Left kidney (tissue), 2 donors: ENCODE data around the gene SLIT3. TPM values are rescaled to one million over a fixed set of nuclear protein-coding genes. Genes with fewer than 3 reads are reported as not detected.

Source experiments
- DNase-seq: peaks from one replicate; pipeline ENCODE4 v3.0.0-alpha.2; 2013
- polyA plus RNA-seq: library from polyadenylated mRNA; unstranded; fragments of 120-200 nt; gene quantifications from one replicate; pipeline ENCODE4 v1.2.1, GENCODE V29; 2013; ENCODE audit not compliant: insufficient read length

The SLIT3 gene
- polyA plus RNA-seq, 1 donor: 51.5 TPM

DNA sequence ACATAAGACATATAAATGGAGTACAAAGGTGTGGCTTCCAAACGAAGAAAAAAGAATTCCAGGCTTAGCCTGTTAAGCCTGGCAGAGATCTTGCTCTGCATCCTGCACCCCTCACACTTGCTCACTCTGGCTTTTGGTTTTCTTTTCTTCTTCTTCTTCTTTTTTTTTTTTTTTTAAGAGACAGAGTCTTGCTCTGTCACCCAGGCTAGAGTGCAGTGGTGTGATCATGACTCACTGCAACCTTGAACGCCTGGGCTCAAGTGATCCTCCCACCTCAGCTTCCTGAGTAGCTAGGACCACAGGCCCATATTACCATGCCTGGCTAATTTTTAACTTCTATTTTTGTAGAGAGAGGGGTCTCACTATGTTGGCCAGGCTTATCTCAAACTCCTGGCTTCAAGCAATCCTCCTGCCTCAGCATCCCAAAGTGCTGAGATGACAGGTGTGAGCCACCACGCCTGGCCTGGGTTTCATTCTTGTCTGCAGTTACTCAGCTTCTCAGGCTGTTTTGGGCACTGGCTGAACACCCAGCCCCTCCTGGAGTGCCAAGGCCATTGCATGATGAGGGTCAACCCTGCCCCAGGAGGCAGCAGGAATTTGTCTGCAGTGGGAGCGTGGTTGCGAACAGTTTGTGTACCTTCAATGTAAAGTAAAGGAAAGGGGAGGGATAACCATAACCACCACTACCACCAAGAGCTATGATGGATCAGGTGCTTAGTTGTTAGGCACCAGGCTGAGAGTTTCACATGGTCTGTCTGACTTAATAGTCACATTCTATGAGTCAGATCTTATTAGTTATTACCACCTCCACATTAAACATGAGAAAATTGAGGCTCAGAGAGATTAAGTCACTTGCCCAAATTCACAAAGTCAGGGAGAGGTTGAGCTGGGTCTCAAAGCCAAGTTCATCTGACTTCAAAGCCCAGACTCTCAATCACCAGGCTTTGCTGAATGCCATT, 502.6 kb downstream of the SLIT3 start:
- DNase-seq: no peak

DNA sequence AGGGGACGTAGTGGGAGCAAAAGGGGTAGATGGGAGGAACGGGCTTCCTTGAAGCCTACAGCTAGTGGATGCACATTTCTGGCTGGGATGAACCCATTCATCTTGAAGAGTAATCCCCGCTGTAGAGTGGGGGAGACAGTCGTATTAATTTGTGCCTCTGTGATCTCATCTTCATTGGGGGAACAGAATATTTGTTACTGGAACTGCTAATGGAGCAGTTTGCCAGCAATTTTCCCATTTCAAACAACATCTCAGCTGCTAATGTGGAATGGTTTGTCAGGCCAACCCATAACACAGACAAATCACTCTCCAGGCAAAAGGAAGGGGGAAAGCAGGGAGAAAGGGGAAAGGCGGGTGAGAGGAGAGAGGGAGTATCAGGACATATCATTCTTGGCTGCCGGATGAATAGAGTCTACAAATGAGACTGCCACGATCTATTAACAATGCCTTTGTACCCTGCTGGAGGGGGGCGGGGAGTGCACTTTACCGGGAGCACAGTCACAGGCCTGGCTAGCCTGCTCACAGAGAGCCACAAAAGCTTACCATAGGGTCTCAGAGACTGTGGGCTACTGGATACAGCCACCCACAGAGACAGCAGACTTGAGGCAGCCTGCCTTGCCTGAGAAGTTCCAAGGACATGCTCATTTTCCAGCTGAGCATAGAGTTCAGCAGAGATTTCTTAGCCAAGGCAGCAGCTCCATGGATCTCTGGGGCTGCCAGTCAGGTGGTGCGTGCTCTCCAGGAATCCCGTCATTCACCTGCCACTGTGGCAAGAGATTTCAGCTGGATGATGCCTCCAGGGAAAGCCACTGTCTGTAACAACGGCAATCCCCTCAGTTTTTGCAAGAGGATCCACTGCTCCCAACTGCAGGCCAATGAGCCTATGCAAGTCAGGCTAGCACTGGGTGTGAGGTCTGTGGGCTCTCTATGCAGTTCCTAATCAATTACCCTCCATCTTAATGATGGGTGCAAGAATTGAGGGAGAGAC, 504.1 kb downstream of the SLIT3 start:
- DNase-seq: no peak

DNA sequence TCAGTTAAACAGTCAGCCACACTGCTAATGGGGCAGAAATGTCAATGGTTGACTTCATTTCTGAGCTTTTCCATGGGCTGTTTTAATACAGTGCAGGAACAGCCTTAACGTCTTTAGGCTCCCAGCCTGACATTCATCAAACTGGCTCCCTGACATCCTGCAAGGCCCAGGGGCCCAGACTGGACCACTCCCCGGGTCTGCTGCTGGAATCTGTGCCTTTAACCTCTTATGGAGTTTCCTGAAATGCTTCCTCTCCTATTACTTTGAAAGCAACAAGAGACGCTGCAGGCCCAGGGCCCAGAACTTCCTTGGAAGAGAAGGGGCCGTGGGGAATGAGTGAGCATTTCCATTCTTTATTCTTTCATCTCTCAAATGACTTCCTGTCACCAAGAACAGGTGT, 504.9 kb downstream of the SLIT3 start:
- DNase-seq: no peak

DNA sequence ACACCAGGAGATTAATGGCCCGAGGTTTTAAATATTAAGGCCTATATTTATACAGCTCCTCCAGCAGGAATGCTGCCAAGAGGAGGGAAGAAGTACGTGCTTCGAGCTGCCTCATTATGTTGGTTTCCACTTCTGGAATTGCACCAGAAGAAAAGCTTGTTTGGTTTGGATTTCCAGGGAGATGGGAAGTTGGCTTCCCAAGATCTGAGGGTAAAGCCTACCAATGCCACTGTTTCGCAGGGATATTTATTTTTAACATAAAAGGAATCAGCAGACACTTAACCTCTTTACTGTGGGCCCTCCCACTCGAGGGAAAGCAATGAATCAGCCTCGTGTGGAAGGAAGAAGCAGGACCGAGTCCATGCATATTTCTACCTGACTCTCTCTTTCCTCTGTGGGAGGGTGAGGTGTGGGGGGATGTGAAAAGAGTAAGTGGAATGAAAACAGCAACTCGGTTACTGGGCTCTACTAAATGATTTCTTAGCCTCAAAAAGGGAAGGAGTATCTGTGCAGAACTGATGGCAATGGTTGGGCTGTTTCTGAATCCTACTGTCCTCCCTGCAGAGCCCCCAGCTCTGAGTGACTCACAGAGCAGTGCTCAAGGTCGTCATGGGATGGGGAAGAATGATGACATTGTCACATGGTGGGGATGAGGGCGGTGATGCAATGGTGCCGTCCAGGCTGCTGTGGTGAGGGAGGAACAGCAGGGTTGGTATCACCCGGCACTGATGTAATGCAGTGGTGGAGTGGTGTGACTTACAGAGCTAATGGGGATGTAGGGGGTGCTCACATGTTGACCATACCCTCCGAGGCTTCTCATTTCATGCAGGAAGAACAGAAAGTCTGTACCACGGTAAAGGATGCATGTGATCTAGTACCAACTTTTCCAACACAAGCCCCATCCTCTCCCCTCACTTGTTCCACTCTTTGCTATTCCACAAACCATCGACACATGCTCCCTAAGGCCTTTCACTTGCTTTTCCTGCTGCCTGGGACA, 506.8 kb downstream of the SLIT3 start:
- DNase-seq: no peak

DNA sequence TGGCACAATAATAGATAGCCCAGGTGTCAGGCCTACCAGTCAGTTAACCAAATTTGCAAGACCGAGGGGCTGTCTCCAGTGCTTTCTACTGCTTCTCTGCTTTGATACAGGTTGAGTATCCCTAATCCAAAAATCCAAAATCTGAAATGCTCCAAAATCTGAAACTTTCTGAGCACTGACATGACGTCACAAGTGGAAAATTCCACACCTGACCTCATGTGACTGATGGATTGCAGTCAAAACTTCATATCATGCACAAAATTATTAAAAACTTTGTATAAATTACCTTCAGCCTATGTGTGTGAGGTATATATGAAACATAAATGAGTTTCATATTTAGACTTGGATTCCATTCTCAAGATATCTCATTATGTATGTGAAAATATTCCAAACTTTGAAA, 508.3 kb downstream of the SLIT3 start:
- DNase-seq: no peak

DNA sequence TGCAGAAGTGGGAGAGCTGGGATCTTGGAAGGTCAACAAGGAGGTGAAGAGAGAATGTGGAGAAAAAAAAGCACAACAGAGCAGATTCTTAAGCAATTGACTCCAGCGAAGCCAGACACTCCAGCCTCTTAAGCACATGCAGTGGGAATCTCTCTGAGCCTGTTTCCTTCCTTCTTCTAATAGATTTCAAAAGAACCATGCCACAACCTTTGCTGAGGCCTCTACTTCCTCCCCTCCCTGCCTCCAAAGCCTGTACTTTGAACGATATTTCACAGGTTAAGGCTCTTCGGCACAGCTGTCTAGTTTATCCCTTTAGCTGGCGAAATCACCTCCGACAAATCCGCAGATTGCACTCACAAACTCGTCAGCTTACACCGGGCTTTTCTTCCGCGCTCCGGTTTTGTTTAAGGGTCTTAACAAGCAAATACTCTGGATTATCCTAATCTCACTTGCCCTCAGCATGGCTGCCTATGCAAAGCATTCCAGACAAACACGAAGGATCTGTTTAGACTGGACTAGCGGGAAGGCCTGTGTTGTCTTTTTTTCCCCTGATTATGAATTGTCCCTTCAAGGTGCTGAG, 510.2 kb downstream of the SLIT3 start:
- no peak for DNase-seq

DNA sequence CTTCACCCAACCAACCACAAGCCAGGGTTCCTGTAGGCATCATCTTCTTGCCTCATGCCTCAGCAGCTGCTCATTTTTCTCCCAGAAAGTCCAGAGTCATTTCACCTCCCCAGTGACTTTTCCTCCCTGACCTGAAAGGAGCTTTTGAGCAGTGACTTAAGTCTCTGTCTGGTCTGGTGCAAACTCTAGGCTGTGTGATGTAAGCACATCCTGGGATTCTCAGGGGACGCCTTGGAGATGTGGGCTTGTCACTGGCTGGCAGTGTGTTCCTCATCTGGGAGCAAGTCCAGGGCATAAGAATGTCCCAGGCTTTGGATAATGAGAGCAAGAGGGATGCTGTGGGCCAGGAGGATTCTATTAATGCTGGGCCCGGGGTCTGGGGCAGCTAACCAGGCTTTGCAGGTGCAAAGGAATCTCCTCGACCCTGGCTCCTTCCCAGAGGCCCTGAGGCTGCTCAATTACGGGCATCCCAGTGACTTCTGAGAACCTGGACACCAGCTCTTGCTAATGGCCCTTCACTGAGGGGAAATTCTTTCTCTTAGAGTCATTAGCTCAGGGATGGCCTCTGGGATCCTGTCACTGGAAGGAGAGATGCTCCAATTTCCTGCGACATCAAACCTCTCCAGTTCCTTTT, 510.8 kb downstream of the SLIT3 start:
- no peak for DNase-seq

DNA sequence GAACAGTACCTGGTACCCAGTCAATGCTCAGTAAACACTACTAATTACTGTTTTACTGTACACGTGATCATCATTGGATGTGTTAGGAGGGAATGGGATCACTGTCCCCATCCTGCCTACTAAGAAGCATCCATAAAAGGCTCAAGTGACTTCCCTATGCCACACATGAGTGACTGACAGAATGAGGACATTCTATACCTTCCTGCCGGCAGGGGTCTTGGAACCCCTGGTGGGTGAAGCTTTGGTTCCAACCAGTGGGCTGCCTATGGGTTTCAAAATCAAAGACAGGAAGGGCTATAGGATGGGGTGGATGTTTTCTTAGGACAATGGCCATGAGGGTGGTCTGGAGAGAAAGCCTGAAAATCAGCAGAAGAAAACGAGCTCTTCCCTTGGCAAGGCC, 512.2 kb downstream of the SLIT3 start:
- no peak for DNase-seq

DNA sequence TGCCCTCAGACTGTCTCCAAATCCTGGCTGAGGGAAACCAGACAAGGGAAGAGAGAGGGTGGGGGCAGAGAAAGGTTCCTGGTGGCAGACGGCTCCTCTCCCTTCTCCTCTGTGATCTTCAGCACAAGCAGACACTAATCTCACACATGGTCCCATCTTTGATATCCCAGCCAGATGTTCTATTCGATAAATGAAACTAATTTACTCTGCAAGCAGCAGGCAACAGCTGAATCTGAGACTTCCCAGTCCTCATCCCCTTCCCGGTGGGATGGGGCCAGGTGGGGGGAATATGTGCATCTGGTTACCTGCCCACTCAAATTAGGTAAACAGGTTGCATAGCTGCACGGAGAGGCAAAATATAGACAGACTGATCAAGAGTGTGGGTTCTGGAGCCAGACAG, 512.8 kb downstream of the SLIT3 start:
- DNase-seq: no peak

DNA sequence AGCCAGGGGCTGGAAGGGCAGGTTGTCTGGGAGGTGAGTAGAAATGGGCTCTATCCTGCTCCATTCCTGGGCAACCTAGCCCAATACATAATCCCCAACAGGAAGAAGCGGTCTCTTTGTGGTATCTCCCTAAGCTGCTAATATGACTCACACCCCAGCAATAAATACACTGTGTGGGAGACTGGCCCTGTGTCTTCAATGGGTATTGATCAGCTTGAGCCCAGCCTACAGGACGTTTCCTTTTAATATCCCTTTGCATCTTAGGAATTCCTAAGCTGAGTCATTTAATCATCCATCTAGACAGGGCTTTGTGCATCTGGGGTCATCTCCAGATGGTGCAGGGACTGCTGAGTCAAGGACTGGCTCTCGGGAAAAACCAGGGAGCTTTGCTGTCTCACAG, 514.8 kb downstream of the SLIT3 start:
- no peak for DNase-seq

DNA sequence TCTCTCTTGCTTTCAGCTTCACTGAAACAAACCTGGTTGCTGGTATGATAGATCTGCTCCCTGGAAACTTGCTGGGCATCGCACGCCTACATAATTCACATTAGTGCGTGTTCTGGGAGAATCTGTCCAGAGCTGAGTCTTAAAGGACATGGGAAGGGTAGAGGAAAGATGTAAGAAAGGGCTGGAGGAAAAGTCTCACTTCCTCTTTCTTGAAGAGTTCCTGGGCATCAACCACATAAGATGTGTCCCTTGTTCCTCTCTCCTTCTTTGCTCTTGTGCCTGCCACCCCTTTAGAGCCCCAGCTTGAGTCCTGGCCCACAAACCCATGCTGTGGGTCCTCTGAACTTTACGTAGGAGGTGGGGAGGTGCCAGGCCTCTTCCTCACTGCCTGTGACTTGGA, 516.5 kb downstream of the SLIT3 start:
- no peak for DNase-seq

DNA sequence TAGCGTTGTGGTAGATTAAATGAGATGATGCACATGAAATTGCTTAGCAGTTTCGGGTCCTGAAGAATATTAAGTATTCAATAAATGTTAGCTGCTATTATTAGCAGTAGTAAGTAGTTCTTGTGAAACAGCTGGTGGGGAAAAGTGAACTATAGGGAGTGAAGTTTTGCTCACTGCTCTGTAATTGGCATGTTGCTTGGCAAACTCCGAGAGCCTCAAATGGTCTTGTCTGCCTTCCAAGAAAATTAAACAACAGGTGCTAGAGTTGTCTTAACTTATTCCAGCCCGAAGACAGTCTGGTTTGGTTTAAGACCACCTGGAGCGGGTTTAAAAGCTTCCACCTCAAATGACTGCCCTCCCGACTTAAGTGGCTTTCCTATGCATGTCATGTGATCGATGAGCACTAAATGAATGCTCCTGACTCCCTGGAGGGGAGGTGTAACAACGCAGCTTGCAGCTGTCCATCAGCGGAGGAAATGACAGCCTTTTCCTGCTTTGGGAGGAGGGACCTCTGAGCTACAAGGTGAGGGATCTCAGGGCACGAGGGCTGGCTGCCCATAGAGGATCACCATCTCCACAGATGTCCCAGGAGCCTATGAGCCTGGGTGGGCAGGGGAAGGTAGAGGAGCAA, 518.9 kb downstream of the SLIT3 start:
- no peak for DNase-seq

DNA sequence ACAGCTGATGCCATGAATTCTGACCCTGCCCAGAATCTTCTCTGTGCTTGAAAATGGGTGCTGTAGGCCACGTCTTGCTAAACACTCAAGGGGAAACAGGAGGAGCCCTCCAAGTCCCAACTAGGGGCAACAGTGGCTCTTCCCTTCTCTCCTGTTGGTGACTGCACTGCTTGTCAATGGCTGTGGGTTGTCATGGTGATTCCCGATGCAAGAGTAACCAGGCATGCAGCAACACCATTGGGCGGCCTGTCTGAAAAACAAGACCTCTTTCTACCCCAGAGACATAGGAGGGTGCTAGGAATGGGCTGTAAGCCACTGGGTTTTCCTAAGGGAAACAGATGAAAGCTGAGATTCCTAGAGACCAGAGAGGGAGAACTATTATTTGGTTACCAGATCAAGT, 520.1 kb downstream of the SLIT3 start:
- no peak for DNase-seq

DNA sequence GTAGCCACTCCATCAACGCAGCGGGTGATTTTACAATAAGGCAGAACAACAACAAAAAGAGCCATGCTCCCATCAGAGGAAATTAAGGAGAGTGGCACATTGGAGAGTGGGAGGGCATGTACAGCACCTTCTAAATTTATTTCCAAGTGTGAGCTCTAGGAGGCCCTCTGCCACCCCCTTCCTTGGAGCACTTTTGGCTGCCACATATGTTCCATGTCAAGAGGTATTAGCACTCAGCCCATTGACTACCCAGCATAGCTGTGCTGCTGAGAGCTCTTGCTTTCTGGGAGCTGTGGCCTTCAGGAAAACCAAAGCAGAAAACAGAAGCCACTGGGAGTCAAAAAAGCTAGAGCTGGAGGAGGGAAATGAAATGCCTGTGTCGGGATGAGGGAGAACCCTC, 521.6 kb downstream of the SLIT3 start:
- no peak for DNase-seq

DNA sequence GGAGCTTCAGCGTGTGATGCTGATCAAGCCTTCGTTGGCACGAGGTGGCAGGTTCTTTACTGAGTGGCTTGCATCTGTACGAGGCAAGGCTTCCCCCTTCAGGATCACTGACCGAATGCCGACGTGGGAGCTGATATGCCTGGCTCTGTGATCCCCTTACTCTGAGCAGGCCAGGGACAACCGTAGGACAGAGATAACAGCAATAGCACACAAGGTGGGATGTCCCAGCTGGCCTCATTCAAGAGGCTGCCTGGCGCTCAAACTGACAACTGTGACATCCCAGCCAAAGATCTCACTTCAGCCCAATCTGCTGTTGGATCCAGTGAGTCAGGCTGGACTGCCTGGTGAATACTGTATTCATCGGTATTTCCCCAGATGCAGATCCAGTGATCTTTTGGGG, 522.4 kb downstream of the SLIT3 start:
- DNase-seq: no peak

DNA sequence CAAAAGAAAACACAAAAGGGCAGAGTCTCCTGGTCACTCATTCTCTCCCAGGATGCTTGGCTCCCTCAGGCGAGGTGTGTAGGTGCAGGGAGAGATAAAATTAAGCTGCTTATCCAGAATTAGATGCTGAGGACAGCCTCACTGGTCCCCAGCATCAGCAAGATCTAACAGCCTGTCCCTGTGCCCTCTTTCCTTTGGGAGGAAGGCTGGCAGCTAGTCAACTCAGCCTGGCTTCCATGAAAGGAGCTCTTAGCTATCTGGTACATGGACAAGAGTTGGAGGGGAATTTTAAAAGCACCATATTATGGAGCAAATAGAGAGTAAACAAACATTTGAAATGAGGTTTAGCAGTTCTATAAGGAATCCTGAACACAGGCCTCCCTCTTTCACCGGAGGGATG, 523.3 kb downstream of the SLIT3 start:
- no peak for DNase-seq

DNA sequence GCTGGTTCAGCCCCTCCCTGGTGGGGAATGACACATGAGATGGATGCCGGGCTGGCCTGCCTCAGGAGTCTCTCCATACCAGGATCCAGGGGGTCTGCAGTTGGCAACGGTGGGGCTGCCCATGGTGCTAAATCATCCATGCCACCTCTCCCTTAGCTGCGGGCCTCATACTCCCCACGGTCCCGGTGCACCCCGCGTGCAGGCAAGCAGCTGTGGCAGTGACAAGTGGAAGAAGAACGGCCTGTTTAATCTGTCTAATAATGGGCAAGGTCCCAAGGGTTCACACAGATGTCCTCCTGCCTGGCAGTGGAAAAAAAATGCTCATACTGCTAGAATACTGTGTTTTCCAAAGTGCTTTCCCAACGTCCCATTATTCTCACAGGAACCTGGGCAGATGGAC, 524.9 kb downstream of the SLIT3 start:
- DNase-seq: no peak

DNA sequence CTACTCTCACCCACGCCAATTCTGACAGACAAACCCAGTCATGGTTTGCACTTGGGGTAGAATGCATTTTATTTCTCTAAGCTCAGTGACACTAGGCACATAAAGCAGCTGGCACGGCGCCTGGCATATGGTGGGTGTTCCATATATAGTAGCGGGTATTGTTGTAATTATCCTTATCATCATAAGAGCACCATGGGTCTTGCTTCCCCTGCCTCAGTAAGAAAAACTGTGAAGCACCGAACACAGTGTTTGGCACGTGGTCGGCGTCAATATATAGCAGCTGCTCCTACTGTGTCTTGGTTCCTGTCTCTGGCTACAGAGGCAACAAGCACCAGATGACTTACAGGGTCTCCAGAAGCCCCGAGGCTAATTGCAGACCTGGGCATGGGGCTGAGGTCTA, 527.7 kb downstream of the SLIT3 start:
- DNase-seq: no peak

DNA sequence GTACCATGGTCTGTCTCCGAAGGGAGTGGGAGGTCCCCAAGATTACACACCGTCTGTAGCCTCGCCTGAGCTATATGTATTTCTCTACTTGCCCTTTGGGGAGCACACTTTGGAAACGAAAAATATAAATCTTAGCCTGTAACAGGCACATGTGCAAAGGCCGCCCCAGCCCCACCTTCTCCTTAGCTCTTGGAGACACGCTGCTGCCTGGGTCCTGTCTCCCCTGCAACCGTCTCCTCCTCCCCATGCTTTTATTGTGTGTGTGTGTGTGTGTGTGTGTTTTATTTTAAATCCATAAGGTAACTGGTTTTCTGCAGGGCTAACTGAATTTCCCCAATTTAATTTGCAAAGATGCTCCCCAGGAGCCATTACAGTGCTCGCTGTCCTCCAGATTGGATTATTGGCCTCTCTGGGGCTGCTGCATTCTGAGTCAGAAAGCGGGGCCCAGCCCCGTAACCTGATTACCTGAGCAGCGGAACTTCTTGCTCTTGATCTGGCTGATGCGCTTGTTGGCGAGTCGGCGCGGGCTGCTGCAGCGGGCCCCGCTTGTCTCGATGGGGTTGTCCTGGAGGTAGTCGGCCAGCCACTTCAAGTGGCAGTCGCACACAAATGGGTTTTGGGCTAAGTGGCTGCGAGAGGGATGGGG, 528.5 kb downstream of the SLIT3 start:
- no peak for DNase-seq

DNA sequence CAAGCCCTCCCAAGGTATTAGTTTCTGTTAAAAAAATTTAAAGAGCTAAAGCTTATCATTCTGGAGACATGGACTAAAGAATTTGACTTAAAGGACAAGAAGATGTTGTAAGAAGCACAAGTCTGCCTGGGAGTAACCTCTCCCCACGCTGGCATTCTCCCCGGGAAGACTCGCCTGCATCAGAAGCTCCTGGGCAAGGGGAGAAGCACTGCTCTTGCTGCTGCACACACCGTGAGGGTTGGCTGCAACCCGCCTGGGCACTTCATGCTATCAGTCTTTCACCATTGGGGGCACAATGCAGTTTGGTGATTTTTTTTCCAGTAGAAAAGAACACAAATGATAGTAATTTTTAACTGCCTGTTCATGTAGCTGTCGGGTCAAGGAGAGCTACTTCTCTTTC, 529.3 kb downstream of the SLIT3 start:
- no peak for DNase-seq
